WI38 (cell line): ENCODE results near the gene DPP10.

Experiments
- H3K4me3 ChIP-seq: 2 replicates; pipeline ENCODE4 v1.5.1; 2011; ENCODE audit warnings: low read depth, mild to moderate bottlenecking, control low read depth, low read length
- TF ChIP-seq, protein P1 (sequence below): IDR thresholded peaks from 2 replicates; pipeline ENCODE4 v1.5.1; 2012; ENCODE audit warnings: low read depth, mild to moderate bottlenecking, control low read depth, low read length

Gene DPP10

DNA sequence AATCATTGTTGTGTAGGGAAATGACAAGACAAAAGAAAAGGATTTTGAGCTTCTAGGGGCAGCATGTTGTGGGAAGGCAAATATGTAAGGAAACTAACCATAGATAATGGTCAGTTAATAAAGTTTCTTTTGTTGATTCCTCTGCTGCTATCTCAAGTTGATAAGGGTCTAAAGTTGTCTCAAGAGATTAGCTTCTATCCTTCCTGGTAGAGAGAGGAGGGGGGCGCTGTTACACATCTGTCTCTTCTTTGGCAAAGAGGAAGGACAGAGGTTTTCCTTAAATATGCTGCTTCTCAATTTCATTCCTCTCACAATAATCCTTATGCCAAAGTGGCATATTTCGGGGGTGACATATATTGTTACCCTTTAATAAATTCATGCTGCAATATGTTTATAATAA, 944.0 kb downstream of the DPP10 start:
- H3K4me3 ChIP-seq = no peak overlapping the region
- TF ChIP-seq, protein P1, sequence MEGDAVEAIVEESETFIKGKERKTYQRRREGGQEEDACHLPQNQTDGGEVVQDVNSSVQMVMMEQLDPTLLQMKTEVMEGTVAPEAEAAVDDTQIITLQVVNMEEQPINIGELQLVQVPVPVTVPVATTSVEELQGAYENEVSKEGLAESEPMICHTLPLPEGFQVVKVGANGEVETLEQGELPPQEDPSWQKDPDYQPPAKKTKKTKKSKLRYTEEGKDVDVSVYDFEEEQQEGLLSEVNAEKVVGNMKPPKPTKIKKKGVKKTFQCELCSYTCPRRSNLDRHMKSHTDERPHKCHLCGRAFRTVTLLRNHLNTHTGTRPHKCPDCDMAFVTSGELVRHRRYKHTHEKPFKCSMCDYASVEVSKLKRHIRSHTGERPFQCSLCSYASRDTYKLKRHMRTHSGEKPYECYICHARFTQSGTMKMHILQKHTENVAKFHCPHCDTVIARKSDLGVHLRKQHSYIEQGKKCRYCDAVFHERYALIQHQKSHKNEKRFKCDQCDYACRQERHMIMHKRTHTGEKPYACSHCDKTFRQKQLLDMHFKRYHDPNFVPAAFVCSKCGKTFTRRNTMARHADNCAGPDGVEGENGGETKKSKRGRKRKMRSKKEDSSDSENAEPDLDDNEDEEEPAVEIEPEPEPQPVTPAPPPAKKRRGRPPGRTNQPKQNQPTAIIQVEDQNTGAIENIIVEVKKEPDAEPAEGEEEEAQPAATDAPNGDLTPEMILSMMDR = no peak

DNA sequence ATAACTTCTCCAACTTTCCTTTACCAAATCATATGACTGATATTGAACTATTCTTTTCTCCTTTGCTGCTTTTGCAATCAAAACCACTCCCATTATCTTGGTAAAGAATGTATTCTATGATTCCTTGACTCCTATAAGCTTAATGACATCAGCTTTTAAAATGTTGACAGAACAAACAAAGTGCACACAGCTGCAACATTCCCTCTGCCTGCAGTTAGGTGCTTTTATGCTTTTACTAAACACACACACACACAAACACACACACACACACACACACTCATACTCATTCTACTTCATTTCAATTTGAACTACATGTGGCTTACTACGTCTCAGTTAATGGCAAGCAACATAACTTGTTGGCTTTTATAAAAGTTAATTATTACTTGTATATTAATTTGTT, 946.6 kb downstream of the DPP10 start:
- no peak overlapping the region for H3K4me3 ChIP-seq
- TF ChIP-seq, protein P1 = no peak

DNA sequence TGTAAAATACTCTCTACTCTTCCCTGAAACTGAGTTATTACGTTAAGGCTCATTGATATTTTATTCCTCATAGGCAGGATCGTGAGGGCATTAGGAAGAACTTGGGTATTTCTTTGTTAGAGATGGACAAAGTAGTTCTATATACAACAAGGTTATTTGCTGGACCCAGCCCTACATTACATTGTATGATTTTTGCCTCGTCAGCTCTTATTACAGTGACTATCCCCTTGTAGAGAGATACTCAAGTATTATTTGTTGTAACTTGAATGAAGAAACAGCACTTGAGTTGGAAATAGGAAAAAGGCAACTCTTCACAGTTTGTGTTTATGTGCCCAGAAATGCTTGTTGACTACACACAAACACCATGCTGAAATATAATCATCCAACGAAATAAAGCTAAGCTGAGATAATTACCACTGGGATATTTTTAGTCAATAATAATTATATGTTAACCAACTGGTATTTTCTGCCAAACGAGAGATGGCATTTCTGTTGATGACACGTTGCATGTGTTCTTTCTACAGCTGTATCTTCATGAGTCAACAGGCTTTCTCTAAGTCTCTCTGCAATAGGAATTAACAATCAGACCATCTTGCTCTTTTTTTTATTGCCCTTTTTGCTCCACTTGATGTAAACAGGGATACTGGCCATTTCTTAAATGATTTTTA, 947.6 kb downstream of the DPP10 start:
- TF ChIP-seq, protein P1 = no peak
- no peak overlapping the region for H3K4me3 ChIP-seq

DNA sequence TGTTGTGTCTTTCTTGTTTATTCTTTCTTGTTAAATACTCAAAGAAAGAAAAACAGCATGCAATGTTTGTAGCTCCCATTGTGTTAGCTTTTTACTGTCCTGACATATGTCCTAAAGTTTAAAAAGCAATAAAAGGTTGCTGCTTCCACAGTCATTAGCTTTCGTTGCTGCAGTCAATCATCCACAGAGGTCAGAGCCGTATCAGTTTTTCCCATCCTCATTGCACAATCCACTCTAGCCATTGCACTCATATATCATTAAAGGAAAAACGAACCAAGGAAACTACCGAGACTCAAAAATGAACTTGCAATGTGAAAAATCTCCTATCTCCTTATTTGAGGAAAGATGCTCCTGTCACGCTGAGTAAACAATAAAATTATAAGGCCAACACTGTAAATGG, 954.1 kb downstream of the DPP10 start:
- H3K4me3 ChIP-seq = no peak overlapping the region
- TF ChIP-seq, protein P1 = no peak

DNA sequence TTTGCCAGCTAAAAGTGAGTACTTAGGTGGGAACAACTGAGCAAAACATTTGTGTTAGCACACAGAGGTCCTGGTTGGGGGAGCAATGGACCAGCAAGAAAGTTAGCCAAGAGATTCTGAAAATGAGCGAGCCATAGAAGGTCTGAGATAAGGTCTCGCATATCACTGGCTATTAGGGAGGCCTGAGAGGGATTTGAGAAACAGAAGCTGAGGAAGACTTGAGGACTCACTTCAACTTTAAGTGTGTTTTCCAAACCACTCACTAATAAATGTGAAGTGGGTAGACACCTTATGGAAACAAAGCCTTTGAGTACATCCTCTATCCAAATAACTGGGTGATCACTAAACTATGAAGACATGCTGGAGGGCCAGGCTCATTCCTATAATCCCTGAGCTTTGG, 958.5 kb downstream of the DPP10 start:
- TF ChIP-seq, protein P1 = no peak
- no peak overlapping the region for H3K4me3 ChIP-seq

DNA sequence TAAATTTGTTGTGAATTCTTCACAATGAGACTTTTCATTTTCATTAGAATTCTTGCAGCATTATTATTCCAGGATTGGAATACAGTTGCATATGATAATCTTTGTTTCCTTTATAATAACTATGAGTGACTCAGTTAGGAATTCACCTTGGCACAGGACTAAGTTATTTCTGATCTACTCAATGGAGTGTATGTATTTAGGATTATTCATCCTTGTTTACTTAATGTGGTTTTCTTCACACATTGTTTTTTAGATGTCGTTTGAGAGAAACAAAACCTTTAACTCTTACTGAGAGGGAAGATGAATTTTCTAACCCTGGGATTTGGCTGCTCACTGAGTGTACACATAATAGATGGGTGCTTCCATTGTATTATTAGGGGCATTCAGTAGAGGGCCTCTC, 970.1 kb downstream of the DPP10 start:
- TF ChIP-seq, protein P1 = no peak
- H3K4me3 ChIP-seq = no peak overlapping the region

DNA sequence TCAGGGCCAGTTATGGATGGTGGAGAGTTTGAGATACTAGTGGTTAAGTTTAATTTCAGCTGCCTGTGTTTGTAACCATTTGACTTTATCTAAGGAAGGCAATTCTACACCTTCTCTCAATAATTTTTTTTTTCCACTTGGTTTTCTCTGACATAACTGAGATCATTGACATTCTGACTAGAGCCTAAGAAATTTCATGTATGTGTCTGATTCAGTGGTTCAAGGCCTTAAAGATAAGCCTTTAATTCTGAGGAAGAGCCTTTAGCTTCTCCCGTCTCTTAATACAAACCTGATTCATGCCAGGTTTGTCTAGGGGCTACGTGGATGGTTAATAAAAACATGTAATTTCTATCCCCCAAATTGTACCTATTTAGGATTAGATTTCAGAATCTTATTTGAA, 971.4 kb downstream of the DPP10 start:
- H3K4me3 ChIP-seq = no peak overlapping the region
- TF ChIP-seq, protein P1 = no peak
